Endodermal cell (in vitro differentiated cells): ENCODE measurements around the gene LDLRAD4. TPM values are rescaled to one million over a fixed set of nuclear protein-coding genes. Genes with fewer than 3 reads are reported as not detected.

Experiments
- DNase-seq: peaks from one replicate; pipeline ENCODE4 v3.0.0-alpha.2; 2017
- H3K27ac ChIP-seq: 2 replicates; pipeline ENCODE4 v1.5.1; 2013; ENCODE audit warnings: mild to moderate bottlenecking, low read depth, low read length, moderate library complexity
- H3K27me3 ChIP-seq: 2 replicates; pipeline ENCODE4 v1.6.1; 2013; ENCODE audit warnings: mild to moderate bottlenecking, low read length, moderate library complexity; ENCODE audit not compliant: insufficient read depth, control insufficient read depth, poor library complexity, severe bottlenecking
- H3K36me3 ChIP-seq: 2 replicates; pipeline ENCODE4 v1.7.0; 2013; ENCODE audit warnings: mild to moderate bottlenecking, low read length, moderate library complexity; ENCODE audit not compliant: control insufficient read depth, insufficient read depth
- H3K4me1 ChIP-seq: one replicate; pipeline ENCODE4 v1.7.0; 2013; ENCODE audit warnings: low read length; ENCODE audit not compliant: control insufficient read depth, insufficient read depth
- H3K4me3 ChIP-seq: 2 replicates; pipeline ENCODE4 v1.5.1; 2013; ENCODE audit warnings: mild to moderate bottlenecking, low read length, moderate library complexity
- H3K9ac ChIP-seq: 2 replicates; pipeline ENCODE4 v1.6.1; 2013; ENCODE audit warnings: mild to moderate bottlenecking, low read length, moderate library complexity; ENCODE audit not compliant: poor library complexity, severe bottlenecking; ENCODE audit errors: extremely low read depth
- H3K9me3 ChIP-seq: 2 replicates; pipeline ENCODE4 v1.6.1; 2013; ENCODE audit warnings: mild to moderate bottlenecking, low read length, moderate library complexity; ENCODE audit not compliant: control insufficient read depth
- H3K27ac Mint-ChIP-seq: 2 replicates; pipeline ENCODE4 v1.8.0; 2020; ENCODE audit warnings: mixed read lengths
- H3K27me3 Mint-ChIP-seq: 2 replicates; pipeline ENCODE4 v1.8.0; 2021; ENCODE audit warnings: mild to moderate bottlenecking, mixed read lengths; ENCODE audit not compliant: insufficient read depth
- H3K36me3 Mint-ChIP-seq: 2 replicates; pipeline ENCODE4 v1.8.0; 2020; ENCODE audit warnings: low read depth, mixed read lengths
- H3K4me1 Mint-ChIP-seq: 2 replicates; pipeline ENCODE4 v1.8.0; 2020; ENCODE audit warnings: mixed read lengths
- H3K4me3 Mint-ChIP-seq: 2 replicates; pipeline ENCODE4 v1.8.0; 2020; ENCODE audit warnings: mild to moderate bottlenecking, moderate library complexity, mixed read lengths
- H3K9me3 Mint-ChIP-seq: 2 replicates; pipeline ENCODE4 v1.8.0; 2020; ENCODE audit warnings: mild to moderate bottlenecking, mixed read lengths
- WGBS, 2 experiments: methylation state at CpG; one replicate each; pipeline versions ENCODE4 v1.1.5 to v1.1.7; 2013; ENCODE audit warnings: missing lambda C conversion rate in 2 of 2, mixed read lengths in 1 of 2; ENCODE audit not compliant: insufficient coverage in 1 of 2, insufficient read length in 1 of 2; 5-methylcytosine and 5-hydroxymethylcytosine counted together
- total RNA-seq, 2 donors: library from RNA; stranded (reverse); fragmentation: NEBNext Ultra II Directional in 1 of 2; extraction: Animal tissue kit (Norgen Biotek cat#: 25700) in 1 of 2; gene quantifications; 2 replicates in 1 of 2; 3 replicates in 1 of 2; pipeline ENCODE4 v1.2.1, GENCODE V29; 2021
- TF ChIP-seq, protein P1 (sequence below): fragments of 200-600 bp; sonication (generic); conservative IDR thresholded peaks from 2 replicates; pipeline ENCODE4 v1.5.0; 2021; ENCODE audit warnings: antibody characterized with exemption, mild to moderate bottlenecking

LDLRAD4 gene
- total RNA-seq, 2 donors from 2014 or later, result 14.9 to 15.1 TPM

DNA sequence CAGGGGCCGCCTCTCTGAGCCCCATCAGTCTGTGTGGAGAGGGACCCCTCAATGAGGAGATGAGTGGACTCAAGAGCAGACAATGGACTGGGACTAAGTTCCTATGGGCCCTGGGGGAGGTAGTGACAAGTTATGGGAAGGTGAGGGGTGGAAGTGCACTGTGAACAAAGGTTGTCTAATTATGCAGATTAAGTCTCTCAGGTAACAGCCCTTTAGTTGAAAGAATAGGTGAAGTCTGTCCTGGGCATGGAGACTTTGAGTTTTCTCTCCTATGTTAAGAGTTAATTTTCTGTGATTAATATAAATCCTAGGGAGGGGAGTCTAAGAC lies 264.0 kb downstream of the LDLRAD4 start:
- Mint-ChIP-seq H3K9me3 (peaks cover 6% of the 10 kb centered on the region), H3K36me3 (no peaks in the 10 kb centered on the region), H3K27ac (no peak overlapping the region), H3K4me3 (no peak overlapping the region), H3K4me1 (peaks cover 10% of the 10 kb centered on the region), H3K27me3 (no peaks in the 10 kb centered on the region)
- WGBS, 2 experiments, result 97% methylated on average over 1 of the region's 1 CpG; no CpG with 5 or more reads in 1 of the 2 experiments
- Histone ChIP-seq H3K27ac (no peak overlapping the region), H3K27me3 (no peaks in the 10 kb centered on the region), H3K9me3 (no peaks in the 10 kb centered on the region), H3K9ac (no peak overlapping the region), H3K4me3 (no peak overlapping the region), H3K4me1 (no peaks in the 10 kb centered on the region), H3K36me3 (no peaks in the 10 kb centered on the region)
- no peak for DNase-seq
- TF ChIP-seq, protein P1, sequence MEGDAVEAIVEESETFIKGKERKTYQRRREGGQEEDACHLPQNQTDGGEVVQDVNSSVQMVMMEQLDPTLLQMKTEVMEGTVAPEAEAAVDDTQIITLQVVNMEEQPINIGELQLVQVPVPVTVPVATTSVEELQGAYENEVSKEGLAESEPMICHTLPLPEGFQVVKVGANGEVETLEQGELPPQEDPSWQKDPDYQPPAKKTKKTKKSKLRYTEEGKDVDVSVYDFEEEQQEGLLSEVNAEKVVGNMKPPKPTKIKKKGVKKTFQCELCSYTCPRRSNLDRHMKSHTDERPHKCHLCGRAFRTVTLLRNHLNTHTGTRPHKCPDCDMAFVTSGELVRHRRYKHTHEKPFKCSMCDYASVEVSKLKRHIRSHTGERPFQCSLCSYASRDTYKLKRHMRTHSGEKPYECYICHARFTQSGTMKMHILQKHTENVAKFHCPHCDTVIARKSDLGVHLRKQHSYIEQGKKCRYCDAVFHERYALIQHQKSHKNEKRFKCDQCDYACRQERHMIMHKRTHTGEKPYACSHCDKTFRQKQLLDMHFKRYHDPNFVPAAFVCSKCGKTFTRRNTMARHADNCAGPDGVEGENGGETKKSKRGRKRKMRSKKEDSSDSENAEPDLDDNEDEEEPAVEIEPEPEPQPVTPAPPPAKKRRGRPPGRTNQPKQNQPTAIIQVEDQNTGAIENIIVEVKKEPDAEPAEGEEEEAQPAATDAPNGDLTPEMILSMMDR, result no peak

DNA sequence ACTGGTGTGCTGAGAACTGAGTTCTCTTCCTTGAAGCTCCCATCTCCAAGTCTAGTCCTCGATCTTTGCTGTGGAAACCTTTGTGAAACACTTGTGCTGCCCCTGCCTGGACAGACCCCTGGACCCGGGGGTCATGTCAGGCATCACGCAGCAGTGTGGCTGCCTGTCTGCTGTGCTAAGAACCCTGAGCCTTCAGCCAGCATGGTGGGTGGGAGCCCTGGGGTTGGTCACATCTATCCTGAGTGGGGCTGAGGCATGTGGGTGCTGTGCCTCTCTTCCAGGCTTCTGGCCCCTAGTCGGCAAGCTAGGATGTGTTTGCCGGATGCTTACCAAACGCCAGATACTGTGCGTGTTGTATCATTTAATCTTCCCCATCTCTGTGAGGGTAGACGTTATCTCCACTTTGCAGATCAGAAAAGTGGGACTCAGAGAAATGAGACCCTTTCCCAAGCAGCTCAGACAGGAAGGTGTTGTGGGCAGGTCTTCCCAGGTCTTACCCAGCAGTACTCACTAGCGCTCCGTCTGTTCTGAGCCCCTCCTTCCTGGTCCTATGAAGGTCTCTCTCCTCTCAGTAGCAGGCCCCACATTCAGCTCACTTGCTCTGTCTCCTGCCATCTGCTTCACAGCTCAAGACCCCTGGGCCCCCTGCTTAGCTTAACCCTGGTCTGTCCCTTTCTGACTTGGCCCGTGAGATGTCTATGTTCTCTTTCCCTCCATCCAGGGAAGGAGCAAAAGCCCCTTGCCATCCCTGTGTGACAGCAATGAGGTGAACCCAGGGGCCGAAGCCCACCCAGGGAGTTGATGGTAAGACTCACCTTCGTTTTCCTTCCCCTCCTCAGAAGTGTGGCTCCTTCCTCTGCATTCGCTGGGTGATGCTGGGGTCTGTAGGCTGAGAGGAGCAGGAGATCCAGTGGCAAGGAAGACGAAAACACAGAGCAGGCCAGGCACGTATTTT lies 265.0 kb downstream of the LDLRAD4 start:
- WGBS, 2 experiments, result 85 to 97% methylated on average over 13 to 16 of the region's 16 CpGs
- Mint-ChIP-seq H3K9me3 (peaks cover 6% of the 10 kb centered on the region), H3K27me3 (no peaks in the 10 kb centered on the region), H3K4me1 (peaks cover 10% of the 10 kb centered on the region), H3K4me3 (no peak overlapping the region), H3K36me3 (no peaks in the 10 kb centered on the region), H3K27ac (peak overlapping the region; percentile 31)
- TF ChIP-seq, protein P1, result no peak
- Histone ChIP-seq H3K4me1 (no peaks in the 10 kb centered on the region), H3K9ac (no peak overlapping the region), H3K4me3 (no peak overlapping the region), H3K27me3 (no peaks in the 10 kb centered on the region), H3K36me3 (no peaks in the 10 kb centered on the region), H3K27ac (no peak overlapping the region), H3K9me3 (no peaks in the 10 kb centered on the region)
- no peak for DNase-seq

DNA sequence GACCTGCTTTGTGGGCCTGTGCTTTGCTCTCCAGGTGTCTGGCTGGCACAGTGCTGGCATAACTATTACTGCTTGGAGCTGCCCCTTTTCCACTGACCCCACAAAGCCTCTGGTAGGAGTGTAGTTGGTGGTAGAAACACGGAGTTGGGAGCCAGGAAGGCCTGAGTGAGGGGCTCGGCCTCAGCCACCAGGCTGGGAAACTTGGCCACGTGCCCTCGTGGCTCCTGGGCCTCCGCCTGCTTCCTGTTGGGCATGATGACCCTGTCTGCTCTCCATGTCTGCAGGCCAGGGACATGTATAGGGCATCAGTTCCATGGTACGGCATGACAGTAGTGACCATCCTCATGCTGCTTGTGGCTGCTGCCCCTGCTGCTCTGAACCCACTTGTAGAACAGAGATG lies 266.6 kb downstream of the LDLRAD4 start:
- H3K27ac ChIP-seq, result no peak overlapping the region
- H3K36me3 Mint-ChIP-seq, result no peaks in the 10 kb centered on the region
- 90 to 93% methylated on average over 2 to 6 of the region's 6 CpGs for WGBS, 2 experiments
- H3K4me3 Mint-ChIP-seq, result no peak overlapping the region
- H3K27me3 ChIP-seq, result no peaks in the 10 kb centered on the region
- H3K4me1 Mint-ChIP-seq, result peaks cover 10% of the 10 kb centered on the region
- DNase-seq, result no peak
- H3K4me1 ChIP-seq, result no peaks in the 10 kb centered on the region
- no peak overlapping the region for H3K9ac ChIP-seq
- H3K9me3 ChIP-seq, result no peaks in the 10 kb centered on the region
- no peak overlapping the region for H3K4me3 ChIP-seq
- no peak overlapping the region for H3K27ac Mint-ChIP-seq
- TF ChIP-seq, protein P1, result no peak
- no peaks in the 10 kb centered on the region for H3K36me3 ChIP-seq
- no peaks in the 10 kb centered on the region for H3K27me3 Mint-ChIP-seq
- H3K9me3 Mint-ChIP-seq, result no peaks in the 10 kb centered on the region
